HG02571 (cell line): ENCODE measurements around the gene OSM.

Experiments used
- ATAC-seq: cut with Tn5 transposase; IDR thresholded peaks from one replicate; pipeline ENCODE4 v1.9.1; 2021; ENCODE audit warnings: mild to moderate bottlenecking, moderate library complexity; ENCODE audit not compliant: unreplicated experiment

OSM gene

GRCh38 chr22:30212996-30213441 lies 53.6 kb downstream of the OSM start:
- ATAC-seq = no peak
